ENCODE measurements around the gene ASS1.

The ASS1 gene

DNA sequence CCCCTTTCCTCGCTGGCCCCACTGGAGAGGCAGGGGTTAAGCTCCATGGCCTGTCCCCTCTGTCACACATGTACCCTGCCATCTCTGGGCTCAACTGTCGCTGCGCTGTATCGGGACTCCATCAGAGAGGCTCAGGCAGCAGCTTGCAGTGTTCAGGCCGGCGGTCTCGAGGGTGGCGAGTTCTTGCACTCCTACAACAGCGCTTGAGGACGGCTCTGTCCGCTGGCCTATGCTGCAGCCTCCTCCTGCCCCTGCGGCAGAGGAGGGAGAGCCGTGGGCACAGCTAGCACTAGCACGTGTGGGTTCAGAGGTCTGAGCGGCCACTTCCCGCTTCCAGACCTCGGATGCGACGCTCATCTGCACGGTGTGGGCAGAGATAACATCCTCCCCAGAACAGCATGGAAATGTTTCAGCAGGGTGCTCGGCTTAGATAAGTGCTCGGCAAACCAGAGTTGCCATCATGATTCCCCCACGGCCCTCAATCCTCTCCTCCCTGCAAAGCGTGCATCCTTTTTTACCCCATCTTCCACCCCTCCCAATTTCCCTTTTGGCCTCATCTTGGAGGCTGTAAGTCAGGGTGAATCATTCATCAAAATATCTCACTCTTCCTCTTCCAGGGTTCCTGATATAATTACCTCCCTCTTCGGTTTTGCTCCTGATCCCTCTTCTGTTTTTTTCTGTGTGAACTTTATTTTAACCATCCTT, 92.7 kb downstream of the ASS1 start:
- DNase-seq, result no peak

DNA sequence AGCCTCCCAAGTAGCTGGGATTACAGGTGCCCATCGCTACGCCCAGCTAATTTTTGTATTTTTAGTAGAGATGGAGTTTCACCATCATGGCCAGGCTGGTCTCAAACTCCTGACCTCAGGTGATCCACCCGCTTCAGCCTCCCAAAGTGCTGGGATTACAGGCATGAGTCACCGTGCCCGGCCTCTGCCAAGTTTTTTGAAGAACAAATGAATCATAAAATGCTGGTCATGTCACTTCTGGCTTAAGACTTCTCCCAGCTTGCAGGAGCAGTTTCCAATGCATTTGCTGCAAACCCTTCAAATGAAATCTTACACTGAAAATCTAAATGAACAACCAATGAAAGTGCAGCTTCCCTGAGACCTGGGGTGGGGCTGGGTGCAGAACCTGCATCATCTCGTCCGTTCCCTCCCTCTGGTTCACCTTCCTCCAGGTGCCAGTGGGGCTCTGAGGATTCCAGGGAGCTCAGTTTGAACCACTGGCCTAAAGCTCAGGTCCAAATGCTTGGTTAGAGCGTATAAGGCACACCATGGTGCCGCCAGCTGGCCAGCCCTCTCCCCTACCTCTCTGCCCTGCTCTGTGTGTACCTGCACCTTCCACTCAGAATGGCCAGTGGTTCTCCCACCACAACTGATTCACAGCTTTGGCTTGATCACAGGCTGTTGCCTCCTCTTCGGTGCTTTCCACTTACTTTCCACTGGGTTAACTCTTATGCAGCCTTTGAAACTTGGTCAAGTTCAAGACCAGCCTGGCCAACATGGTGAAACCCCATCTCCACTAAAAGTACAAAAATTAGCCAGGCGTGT, 94.9 kb downstream of the ASS1 start:
- DNase-seq, result no peak

DNA sequence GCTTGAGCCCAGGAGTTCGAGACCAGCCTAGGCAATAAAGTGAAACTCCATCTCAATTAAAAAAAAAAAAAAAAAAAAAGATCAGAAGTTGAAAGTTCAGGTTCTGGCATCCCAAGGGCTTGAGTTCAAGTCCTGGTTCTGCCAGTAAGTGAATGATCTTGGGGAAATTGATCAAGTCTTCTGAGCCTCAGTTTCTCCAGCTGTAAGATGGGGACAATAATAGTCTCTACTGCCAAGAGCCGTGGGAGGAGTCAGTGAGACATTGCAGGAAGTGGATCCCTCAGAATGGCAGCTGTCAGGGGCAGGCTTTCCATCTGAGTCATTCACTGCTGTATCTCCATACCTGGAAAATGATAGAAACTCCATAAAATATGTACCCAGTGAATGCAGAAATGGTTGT, 96.8 kb downstream of the ASS1 start:
- DNase-seq, result no peak

DNA sequence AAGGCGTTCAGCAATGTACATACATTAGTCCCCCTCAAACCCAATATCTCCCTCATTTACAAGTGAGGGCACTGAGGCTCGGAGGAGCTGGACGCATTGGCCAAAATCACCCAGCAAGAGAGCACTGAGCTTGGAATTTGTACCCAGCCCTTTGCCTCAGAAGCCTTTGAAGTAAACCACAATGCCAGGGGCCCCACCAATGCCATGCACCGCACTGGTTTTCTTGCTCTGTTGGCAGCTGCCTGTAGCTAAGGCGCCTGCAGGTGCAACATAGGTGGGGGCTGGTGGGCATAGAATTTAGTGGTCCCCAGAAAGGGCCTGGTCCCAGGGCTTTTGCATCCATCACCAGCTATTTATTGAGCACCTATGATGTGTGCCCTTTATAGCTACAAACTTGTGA, 97.3 kb downstream of the ASS1 start:
- DNase-seq, result no peak

DNA sequence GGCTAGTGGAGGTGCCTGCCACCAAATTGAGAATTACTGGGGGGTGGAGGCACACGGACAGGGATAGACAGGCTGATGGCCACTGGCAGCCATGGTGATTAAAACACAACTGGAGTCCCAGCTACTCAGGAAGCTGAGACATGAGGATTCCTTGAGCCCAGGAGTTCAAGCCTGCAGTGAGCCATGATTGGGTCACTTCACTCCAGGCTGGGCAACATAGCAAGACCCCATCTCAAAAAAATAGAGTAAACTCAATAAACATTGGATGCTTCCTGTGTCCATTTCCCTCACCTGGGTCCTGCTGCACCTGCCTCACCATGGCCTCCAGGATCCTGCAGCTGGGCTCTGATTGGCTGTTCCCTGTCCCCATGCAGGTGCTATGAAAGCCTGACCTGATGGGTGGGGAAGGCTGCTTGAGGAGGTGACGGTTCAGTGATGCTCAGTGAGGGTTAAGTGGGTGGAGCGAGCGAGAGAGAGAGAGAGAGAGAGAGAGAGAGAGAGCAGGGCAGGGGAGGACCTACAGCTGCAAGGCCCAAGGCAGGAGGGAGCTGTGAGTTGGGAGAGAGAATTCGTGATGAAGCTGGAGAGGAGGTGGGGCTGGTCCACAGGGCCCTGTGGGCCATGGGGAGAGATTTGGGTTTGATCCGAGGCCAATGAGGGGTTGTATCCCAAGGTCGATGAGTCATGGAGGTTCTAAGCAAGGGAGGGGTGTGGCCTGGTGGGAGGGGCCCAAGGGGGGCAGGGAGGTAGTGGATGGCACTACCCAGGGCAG, 97.9 kb downstream of the ASS1 start:
- no peak for DNase-seq

DNA sequence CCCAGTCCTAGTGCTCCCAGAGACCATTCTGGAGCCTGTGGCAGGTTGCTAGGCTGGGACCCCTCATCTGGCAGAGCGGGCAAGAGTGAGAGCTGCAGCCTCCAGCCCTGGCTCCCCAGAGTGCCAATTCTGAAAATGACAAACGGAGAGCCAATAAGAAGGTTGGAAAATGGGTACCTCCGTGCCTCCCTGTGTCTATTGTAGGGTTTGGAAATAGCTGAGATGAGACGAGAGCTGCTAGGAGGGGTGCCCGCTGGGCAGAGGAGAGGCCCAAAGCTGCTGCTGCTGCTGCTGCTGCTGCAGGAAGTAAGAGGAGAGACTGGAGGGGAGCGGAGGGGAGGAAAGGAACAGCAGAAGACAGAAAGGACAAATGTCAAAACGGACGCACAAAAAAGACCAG, 98.6 kb downstream of the ASS1 start:
- no peak for DNase-seq

DNA sequence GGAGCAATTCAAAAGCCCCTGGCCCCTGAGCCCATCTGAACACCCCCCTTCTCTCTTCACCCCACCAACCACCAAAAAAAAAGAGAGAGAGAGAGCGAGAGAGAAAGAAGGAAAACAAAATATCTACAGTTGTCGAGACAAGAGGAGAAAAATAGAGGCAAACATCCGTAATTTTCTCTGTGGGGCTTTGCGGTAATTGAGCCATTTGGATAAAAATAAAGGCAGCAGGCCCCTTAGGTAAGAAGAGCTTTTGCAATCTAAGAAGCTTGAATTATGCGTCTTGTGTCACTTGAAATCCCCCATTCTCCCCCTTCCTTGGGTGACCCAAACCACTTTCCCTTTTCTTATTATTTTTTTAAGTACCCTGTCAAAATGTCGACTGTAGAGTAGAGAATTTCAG, 99.1 kb downstream of the ASS1 start:
- DNase-seq, result no peak

DNA sequence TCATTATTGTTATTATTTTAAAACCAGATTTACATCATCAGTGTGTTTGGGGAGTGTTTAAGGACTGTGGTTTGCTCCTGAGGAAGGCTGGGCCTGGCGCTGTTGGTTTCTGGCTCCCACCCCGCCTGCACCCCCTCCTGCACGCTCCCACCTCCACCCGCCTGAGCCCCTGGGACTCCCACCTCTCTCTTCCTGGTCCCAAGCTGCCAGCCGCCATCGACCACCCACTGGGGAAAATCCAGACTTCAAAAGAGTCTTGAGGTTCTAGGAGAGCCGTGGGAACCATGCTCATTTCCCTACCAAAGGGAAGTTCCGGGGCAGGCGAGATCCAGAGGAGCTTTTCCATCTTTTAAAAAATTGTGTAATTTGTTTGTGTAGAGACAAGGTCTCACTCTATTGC, 99.6 kb downstream of the ASS1 start:
- DNase-seq, result no peak

DNA sequence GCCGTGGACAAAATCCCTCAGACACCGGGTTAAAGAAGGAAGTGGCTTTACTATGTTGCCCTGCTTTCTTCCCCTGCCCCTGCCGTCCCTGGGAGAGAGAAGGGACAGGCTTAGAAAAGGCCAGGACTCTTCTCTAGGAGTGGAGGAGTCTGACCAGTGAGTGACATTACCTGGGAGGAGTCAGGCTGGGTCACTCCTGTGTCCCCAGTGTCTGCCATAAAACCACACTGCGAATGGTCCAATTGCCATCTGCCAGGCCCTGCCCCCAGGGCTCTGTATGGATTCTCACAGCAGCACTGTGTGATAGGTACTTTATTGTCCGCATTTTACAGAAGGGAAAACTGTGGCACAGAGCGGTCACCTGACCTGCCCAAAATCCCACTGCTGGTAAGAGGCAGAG, 103.3 kb downstream of the ASS1 start:
- no peak for DNase-seq

DNA sequence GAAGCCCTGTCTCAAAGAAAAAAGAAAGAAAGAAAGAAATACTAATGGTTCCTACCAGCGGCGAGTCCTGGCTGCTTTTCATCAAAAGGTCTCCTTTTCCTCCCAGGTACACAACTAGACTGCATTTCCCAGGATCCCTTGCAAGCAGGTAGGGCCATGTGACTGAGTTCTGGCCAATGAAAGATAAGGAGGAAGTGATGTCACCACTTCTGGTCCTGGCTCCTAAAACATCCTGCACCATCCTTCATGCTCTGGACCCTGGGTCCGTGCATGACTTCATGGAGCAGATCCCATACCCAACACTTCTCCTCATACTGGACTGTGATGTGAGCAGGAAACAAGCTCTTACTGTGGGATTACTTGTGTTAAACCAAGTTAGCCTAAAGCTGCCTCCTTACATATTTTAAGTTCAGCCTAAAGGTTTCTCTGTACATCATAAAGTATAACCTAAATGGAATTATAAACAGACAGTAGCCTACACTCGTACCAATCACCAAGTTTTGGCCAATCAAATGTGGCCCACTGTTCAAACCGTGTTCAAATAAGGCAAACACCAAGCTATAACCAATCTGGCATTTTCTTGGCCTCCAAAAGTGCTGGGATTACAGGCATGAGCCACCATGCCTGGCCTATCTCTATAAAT, 104.5 kb downstream of the ASS1 start:
- DNase-seq, result no peak

All from left hindlimb (tissue), 1 donor.